A549 treated with DMSO at 1 μM for 4 hours (cell line): ENCODE data around the gene MYL7. TPM values are rescaled to one million over a fixed set of nuclear protein-coding genes. Genes with fewer than 3 reads are reported as not detected.

Source experiments
- total RNA-seq: library from RNA; stranded (reverse); fragments of 200-300 nt; extraction: Qiagen RNA extraction; gene quantifications from 5 replicates; pipeline ENCODE4 v1.2.3, GENCODE V29; 2022; ENCODE audit warnings: low read depth

Gene MYL7
- not detected in 5 replicates for total RNA-seq

GRCh38 chr7:44141221-44141850, at the start of gene MYL7:
Gene MYL7 (minus strand): TSS chr7:44141332. CDS start chr7:44141305, 27 bp downstream.

GRCh38 chr7:44189286-44189992, 48.3 kb upstream of the MYL7 start, which contains the start of gene GCK:
Gene GCK (minus strand): TSS chr7:44189439. CDS start chr7:44188953, 486 bp downstream.

GRCh38 chr7:44123190-44124003, 17.7 kb downstream of the MYL7 start, which contains the start of gene POLD2:
Gene POLD2 (minus strand): TSS chr7:44123548. CDS start chr7:44122053, 1,495 bp downstream.

GRCh38 chr7:44103923-44104859, 36.9 kb downstream of the MYL7 start, which contains the start of gene AEBP1:
Gene AEBP1 (plus strand): TSS chr7:44104345. CDS start chr7:44104666, 321 bp downstream.

Other genes with a start within 250 kb of the MYL7 start
- 27.5 to 31.5 TPM (median 29.7 TPM) in 5 replicates for gene URGCP, start 234.7 kb downstream of the MYL7 start, total RNA-seq
- gene UBE2D4, start 214.9 kb downstream of the MYL7 start, total RNA-seq: 8.5 to 12.2 TPM (median 10.9 TPM) in 5 replicates
- not detected in 5 replicates for gene SPDYE1, start 143.4 kb downstream of the MYL7 start, total RNA-seq
- 65.7 to 74.1 TPM (median 66.9 TPM) in 5 replicates for gene DBNL, start 96.6 kb downstream of the MYL7 start, total RNA-seq
- 0.11 TPM in 1 of 5 replicates, not detected in the others for gene PGAM2, start 75.8 kb downstream of the MYL7 start, total RNA-seq
- 4.7 to 8.5 TPM (median 7.7 TPM) in 5 replicates for gene POLM, start 58.8 kb downstream of the MYL7 start, total RNA-seq
- not detected in 5 replicates for gene AEBP1, start 37.0 kb downstream of the MYL7 start, total RNA-seq
- gene POLD2, start 17.8 kb downstream of the MYL7 start, total RNA-seq: 142 to 177 TPM (median 159 TPM) in 5 replicates
- not detected in 5 replicates for gene GCK, start 48.1 kb upstream of the MYL7 start, total RNA-seq
- 110 to 128 TPM (median 123 TPM) in 5 replicates for gene YKT6, start 59.6 kb upstream of the MYL7 start, total RNA-seq
- gene CAMK2B, start 184.3 kb upstream of the MYL7 start, total RNA-seq: 0.15 to 0.28 TPM (median 0.20 TPM) in 5 replicates